ENCODE measurements around the gene ITGA3.

GRCh38 chr17:50055055-50055425 lies 870 bp upstream of the ITGA3 start:
- TF ChIP-seq CTCF (IDR thresholded peaks at IDR 0.05) (no peak), POLR2A (IDR thresholded peaks at IDR 0.05) (peak; percentile 76 to 96 (median 91))
